Spleen (tissue), 11 donors: ENCODE measurements around the gene EFNB2. TPM values are rescaled to one million over a fixed set of nuclear protein-coding genes. Genes with fewer than 3 reads are reported as not detected.

Experiments
- DNase-seq: peaks from one replicate; pipeline ENCODE4 v3.0.0-alpha.2; 2020
- H3K27ac ChIP-seq, 8 donors: fragments of 200-600 bp; sonication (generic) in 7 of 8; 1 replicate in 4 of 8; 2 replicates in 4 of 8; pipeline versions ENCODE4 v1.5.0 to v1.8.0; 2016 to 2021; ENCODE audit warnings: inconsistent platforms in 4 of 8, mild to moderate bottlenecking in 4 of 8, moderate library complexity in 1 of 8
- H3K27me3 ChIP-seq, 7 donors: fragments of 200-600 bp; sonication (generic) in 6 of 7; replicated peaks in 1 of 7; 1 replicate in 4 of 7; 2 replicates in 3 of 7; pipeline versions ENCODE4 v1.5.0 to v1.8.0; 2016 to 2021; ENCODE audit warnings: inconsistent platforms in 3 of 7, mild to moderate bottlenecking in 1 of 7
- H3K36me3 ChIP-seq, 6 donors: fragments of 200-600 bp; sonication (generic) in 5 of 6; 1 replicate in 4 of 6; 2 replicates in 2 of 6; pipeline versions ENCODE4 v1.5.0 to v1.8.0; 2016 to 2021; ENCODE audit warnings: inconsistent platforms in 2 of 6
- H3K4me1 ChIP-seq, 6 donors: fragments of 200-600 bp; sonication (generic) in 5 of 6; 1 replicate in 3 of 6; 2 replicates in 3 of 6; pipeline versions ENCODE4 v1.5.0 to v1.8.0; 2016 to 2021; ENCODE audit warnings: inconsistent platforms in 3 of 6
- H3K4me3 ChIP-seq, 8 donors: fragments of 200-600 bp; sonication (generic) in 7 of 8; 1 replicate in 4 of 8; 2 replicates in 4 of 8; pipeline versions ENCODE4 v1.5.0 to v1.8.0; 2016 to 2021; ENCODE audit warnings: inconsistent platforms in 4 of 8, mild to moderate bottlenecking in 4 of 8, moderate library complexity in 2 of 8
- H3K9me3 ChIP-seq, 8 donors: fragments of 200-600 bp; sonication (generic) in 7 of 8; 1 replicate in 4 of 8; 2 replicates in 4 of 8; pipeline versions ENCODE4 v1.5.0 to v1.8.0; 2016 to 2021; ENCODE audit warnings: inconsistent platforms in 4 of 8
- POLR2A ChIP-seq, 3 donors: fragments of 450-650 bp; IDR thresholded peaks; one replicate each; pipeline ENCODE4 v1.5.1; 2017; ENCODE audit warnings: antibody characterized with exemption in 3 of 3, mild to moderate bottlenecking in 1 of 3
- POLR2AphosphoS5 ChIP-seq, 3 donors: sonication (generic); formaldehyde crosslinking; IDR thresholded peaks; one replicate each; pipeline ENCODE4 v1.5.1; 2017; ENCODE audit warnings: antibody characterized with exemption in 3 of 3
- WGBS, 5 donors: extraction: QIAGEN DNeasy Blood & Tissue Kit in 3 of 5; methylation state at CpG; one replicate each; pipeline versions ENCODE4 v1.1.5 to v1.1.7; 2013 to 2018; 5-methylcytosine and 5-hydroxymethylcytosine counted together
- intact Hi-C: fragments of 100-400 bp; cut with DNase I; formaldehyde crosslinking; loops from one replicate; pipeline ENCODE4 v1.15.0; 2023; ENCODE audit warnings: low total_unique reads
- polyA plus RNA-seq, 3 donors: library from polyadenylated mRNA; stranded (reverse); fragments of 200-250 nt; gene quantifications; one replicate each; pipeline ENCODE4 v1.2.1, GENCODE V29; 2013
- total RNA-seq, 7 donors: library from RNA; depleted of rRNA in 3 of 7; stranded (reverse); fragments of >200 nt in 3 of 7; fragmentation: NEBNext Ultra II Directional in 4 of 7; extraction: Animal tissue kit (Norgen Biotek cat#: 25700) in 4 of 7; gene quantifications; one replicate each; pipeline versions ENCODE4 v1.1.0 to v1.2.1, GENCODE V29; 2016 to 2021
- TF ChIP-seq, protein P1 (sequence below), 11 experiments: fragments of 200-600 bp in 7 of 11; fragments of 450-650 bp in 4 of 11; sonication (generic) in 4 of 11; IDR thresholded peaks in 8 of 11; conservative IDR thresholded peaks in 3 of 11; 1 replicate in 7 of 11; 2 replicates in 4 of 11; pipeline versions ENCODE4 v1.4.0 to v1.8.0; 2016 to 2021; ENCODE audit warnings: antibody characterized with exemption in 11 of 11, inconsistent platforms in 4 of 11, mild to moderate bottlenecking in 1 of 11
- donor health status: healthy with polysubstance abuse.
- donor health status: DM: no; HTN: no; CAD: no; lungs with moderate emphysema.
- donor health status: DM: no; HTN: no; CAD: no.
- donor health status: Bipolar disorder and iron deficiency.
- donor health status: healthy.
- donor health status: DM: no; HTN: no; CAD: no.
- donor health status: DM: yes; HTN: yes; CAD: no.

EFNB2 gene
- total and polyA plus RNA-seq, 10 donors: 2.9 to 22.9 (median 16.0) TPM

DNA sequence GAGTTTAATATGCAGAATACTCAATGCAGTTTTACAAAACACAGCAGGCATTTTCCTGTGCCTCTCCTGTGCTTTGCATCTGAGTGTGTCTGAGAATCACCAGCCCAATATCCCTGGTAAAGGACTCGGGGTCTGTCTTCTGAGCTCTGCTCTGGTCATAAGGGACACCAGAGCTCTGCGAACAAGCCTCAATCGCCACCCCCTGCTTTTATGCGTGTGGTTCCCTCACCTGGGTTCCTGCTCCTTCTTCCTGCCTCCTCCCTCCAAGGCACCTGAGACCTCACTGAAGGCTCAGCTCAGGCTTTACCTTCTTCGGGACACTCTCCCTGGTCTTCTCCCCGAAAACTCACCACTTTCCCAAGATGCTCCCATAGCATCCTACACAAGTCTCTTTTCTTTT lies 84.5 kb downstream of the EFNB2 start:
- Histone ChIP-seq H3K27me3 (peaks cover 0 to 18% (median 0%) of the 10 kb centered on the region in 7 donors), H3K4me3 (no peak overlapping the region), H3K27ac (no peak overlapping the region), H3K36me3 (no peaks in the 10 kb centered on the region), H3K9me3 (no peaks in the 10 kb centered on the region), H3K4me1 (no peaks in the 10 kb centered on the region)
- intact Hi-C loops: no loop called here
- no peak for DNase-seq
- WGBS, 5 donors: 88 to 99% (median 95%) methylated on average over 6 of the region's 6 CpGs
- TF ChIP-seq POLR2A (IDR thresholded peaks at IDR 0.05) (no peak), POLR2AphosphoS5 (IDR thresholded peaks at IDR 0.05) (no peak)
- TF ChIP-seq, protein P1, sequence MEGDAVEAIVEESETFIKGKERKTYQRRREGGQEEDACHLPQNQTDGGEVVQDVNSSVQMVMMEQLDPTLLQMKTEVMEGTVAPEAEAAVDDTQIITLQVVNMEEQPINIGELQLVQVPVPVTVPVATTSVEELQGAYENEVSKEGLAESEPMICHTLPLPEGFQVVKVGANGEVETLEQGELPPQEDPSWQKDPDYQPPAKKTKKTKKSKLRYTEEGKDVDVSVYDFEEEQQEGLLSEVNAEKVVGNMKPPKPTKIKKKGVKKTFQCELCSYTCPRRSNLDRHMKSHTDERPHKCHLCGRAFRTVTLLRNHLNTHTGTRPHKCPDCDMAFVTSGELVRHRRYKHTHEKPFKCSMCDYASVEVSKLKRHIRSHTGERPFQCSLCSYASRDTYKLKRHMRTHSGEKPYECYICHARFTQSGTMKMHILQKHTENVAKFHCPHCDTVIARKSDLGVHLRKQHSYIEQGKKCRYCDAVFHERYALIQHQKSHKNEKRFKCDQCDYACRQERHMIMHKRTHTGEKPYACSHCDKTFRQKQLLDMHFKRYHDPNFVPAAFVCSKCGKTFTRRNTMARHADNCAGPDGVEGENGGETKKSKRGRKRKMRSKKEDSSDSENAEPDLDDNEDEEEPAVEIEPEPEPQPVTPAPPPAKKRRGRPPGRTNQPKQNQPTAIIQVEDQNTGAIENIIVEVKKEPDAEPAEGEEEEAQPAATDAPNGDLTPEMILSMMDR (IDR thresholded peaks at IDR 0.05 in 8 of 11, conservative IDR thresholded peaks at IDR 0.05 in 3 of 11): no peak

DNA sequence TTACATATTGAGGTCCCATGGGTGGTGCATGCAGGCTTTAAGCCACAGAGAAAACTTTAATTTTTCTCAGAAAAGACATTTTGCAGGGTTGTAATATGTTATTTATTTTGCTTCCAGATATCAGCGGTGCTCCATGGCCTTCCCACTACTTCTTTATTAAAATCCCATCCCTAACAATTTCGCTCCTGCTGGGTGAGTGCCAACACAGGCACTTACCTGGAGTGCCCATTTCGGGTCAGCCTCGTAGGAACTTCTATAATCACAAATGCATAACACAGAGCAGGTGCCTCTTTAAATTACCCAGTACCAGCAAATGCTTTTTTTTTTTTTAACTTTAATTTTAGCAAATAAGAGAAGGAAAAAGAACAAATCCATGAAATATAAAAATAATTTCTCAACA lies 86.4 kb downstream of the EFNB2 start:
- TF ChIP-seq, protein P1 (IDR thresholded peaks at IDR 0.05 in 8 of 11, conservative IDR thresholded peaks at IDR 0.05 in 3 of 11): no peak
- no peak for TF ChIP-seq POLR2A (IDR thresholded peaks at IDR 0.05)
- TF ChIP-seq POLR2AphosphoS5 (IDR thresholded peaks at IDR 0.05): no peak
- intact Hi-C loops: no loop called here
- H3K4me3 ChIP-seq: no peak overlapping the region
- no peak for DNase-seq
- no peaks in the 10 kb centered on the region for H3K36me3 ChIP-seq
- no peaks in the 10 kb centered on the region for H3K9me3 ChIP-seq
- H3K27me3 ChIP-seq: peaks cover 0 to 10% (median 0%) of the 10 kb centered on the region in 7 donors
- H3K4me1 ChIP-seq: no peaks in the 10 kb centered on the region
- no peak overlapping the region for H3K27ac ChIP-seq
- WGBS, 5 donors: 85 to 92% (median 87%) methylated on average over 4 of the region's 4 CpGs

DNA sequence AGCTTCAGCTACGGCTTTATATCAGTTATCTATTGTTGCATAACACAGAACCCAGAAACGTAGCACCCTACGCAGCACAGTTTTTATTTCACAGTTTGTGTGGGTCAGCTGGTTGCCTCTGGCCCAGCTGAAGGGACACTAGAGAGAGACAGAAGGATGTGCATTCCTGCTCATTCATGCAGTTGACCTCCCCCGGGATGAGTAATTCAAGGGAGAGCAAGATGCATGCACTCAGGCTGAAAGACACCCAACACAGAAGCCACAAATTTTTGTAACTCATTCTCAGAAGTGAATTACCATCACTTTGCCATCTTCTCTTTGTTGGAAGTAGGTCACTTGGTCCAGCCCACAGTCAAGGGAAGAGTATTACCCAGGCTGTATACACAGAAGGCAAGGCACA lies 89.5 kb downstream of the EFNB2 start:
- Histone ChIP-seq H3K36me3 (no peaks in the 10 kb centered on the region), H3K27ac (no peak overlapping the region), H3K9me3 (no peaks in the 10 kb centered on the region), H3K27me3 (peaks cover 0 to 7% (median 0%) of the 10 kb centered on the region in 7 donors), H3K4me3 (no peak overlapping the region), H3K4me1 (no peaks in the 10 kb centered on the region)
- intact Hi-C loops: no loop called here
- no peak for DNase-seq
- WGBS, 5 donors: 79 to 94% (median 88%) methylated on average over 4 of the region's 4 CpGs
- TF ChIP-seq, protein P1 (IDR thresholded peaks at IDR 0.05 in 8 of 11, conservative IDR thresholded peaks at IDR 0.05 in 3 of 11): no peak
- TF ChIP-seq POLR2AphosphoS5 (IDR thresholded peaks at IDR 0.05): no peak
- TF ChIP-seq POLR2A (IDR thresholded peaks at IDR 0.05): no peak

DNA sequence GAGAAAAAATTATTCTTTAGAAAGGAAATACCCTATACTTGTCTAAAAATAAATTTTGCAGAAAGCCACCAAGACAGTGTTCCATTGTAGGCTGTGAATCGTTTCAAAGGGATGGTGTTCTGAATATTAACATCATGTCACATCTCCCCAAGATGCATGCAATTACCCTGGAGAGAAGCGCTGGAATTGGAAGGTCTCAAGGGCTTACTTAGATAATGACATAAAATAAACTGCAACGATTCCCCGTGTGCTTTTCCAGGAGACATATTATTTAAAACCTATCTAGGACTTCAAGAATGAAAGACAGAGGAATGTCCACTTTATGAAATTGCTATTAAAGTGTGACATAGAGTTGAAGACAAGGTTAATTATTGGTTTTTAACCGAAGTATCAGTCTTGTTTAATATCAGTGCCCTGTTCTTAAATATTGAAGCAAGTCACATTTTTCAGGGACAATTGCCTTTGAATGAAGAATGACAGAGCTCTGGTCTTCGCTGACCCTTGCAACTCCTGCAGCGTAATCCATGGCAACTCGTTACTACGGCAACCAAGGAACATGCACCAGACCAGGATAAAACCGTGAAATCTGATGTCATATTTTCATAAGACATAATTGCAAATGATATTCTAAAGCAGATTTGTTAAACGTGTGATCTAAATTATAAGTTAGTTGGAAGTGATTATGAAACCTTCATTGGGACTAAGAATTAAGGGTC lies 91.7 kb downstream of the EFNB2 start:
- H3K9me3 ChIP-seq: no peaks in the 10 kb centered on the region
- WGBS, 5 donors: 79 to 85% (median 83%) methylated on average over 11 of the region's 11 CpGs
- H3K36me3 ChIP-seq: no peaks in the 10 kb centered on the region
- H3K4me3 ChIP-seq: no peak overlapping the region
- peaks cover 0 to 7% (median 0%) of the 10 kb centered on the region in 7 donors for H3K27me3 ChIP-seq
- TF ChIP-seq POLR2AphosphoS5 (IDR thresholded peaks at IDR 0.05) (no peak), POLR2A (IDR thresholded peaks at IDR 0.05) (no peak)
- TF ChIP-seq, protein P1 (IDR thresholded peaks at IDR 0.05 in 8 of 11, conservative IDR thresholded peaks at IDR 0.05 in 3 of 11): no peak
- no peak overlapping the region for H3K27ac ChIP-seq
- no peak for DNase-seq
- intact Hi-C loops: no loop called here
- H3K4me1 ChIP-seq: no peaks in the 10 kb centered on the region
